WERI-Rb-1 (cell line): ENCODE data around the gene FOXP3.

ENCODE experiments used
- DNase-seq: peaks from one replicate; pipeline ENCODE4 v3.0.0-alpha.2; 2020
- H3K27ac ChIP-seq: fragments of 250-450 bp; sonication (Bioruptor Pico); 2 replicates; pipeline ENCODE4 v1.5.1; 2020; ENCODE audit warnings: mild to moderate bottlenecking, moderate library complexity
- H3K27me3 ChIP-seq: fragments of 250-450 bp; sonication (Bioruptor Pico); 2 replicates; pipeline ENCODE4 v1.5.1; 2021; ENCODE audit warnings: mild to moderate bottlenecking, low read depth, moderate library complexity; ENCODE audit not compliant: insufficient read depth, severe bottlenecking
- H3K36me3 ChIP-seq: fragments of 250-450 bp; sonication (Bioruptor Pico); 2 replicates; pipeline ENCODE4 v1.5.1; 2020; ENCODE audit warnings: mild to moderate bottlenecking, moderate library complexity
- H3K4me3 ChIP-seq: 2 replicates; pipeline ENCODE4 v1.5.1; 2011; ENCODE audit warnings: low read depth, mild to moderate bottlenecking, control low read depth, low read length
- H3K9me3 ChIP-seq: fragments of 250-450 bp; sonication (Bioruptor Pico); 2 replicates; pipeline ENCODE4 v1.5.1; 2021; ENCODE audit warnings: mild to moderate bottlenecking, moderate library complexity; ENCODE audit not compliant: severe bottlenecking
- CTCF ChIP-seq: IDR thresholded peaks from 2 replicates; pipeline ENCODE4 v1.5.1; 2011; ENCODE audit warnings: low read depth, mild to moderate bottlenecking, control low read depth, inconsistent platforms, low read length

The FOXP3 gene

DNA sequence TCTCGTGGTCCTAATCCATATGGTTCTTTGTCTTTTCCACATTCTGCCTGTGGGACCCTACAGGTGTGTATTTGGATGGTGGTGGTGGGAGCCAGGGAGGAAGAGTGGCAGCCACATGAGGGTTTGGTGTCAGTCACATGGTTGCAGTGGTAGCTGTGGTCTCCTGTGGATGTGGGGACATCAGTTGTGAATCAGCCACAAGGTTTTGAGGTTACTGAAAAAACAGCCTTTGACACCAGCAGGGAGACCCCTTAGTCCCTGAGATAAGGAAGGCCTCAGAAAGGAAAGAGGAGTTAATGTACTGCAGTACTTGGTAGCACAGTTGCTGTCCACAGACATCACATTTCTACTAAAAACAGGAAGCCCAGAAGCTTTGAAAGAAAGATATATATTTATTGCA is 23.2 kb upstream of the FOXP3 start:
- H3K27me3 ChIP-seq: peaks cover 28% of the 10 kb centered on the region
- H3K27ac ChIP-seq: no peak overlapping the region
- no peak for DNase-seq
- no peaks in the 10 kb centered on the region for H3K9me3 ChIP-seq
- no peak overlapping the region for H3K4me3 ChIP-seq
- H3K36me3 ChIP-seq: no peaks in the 10 kb centered on the region
- TF ChIP-seq CTCF: no peak

DNA sequence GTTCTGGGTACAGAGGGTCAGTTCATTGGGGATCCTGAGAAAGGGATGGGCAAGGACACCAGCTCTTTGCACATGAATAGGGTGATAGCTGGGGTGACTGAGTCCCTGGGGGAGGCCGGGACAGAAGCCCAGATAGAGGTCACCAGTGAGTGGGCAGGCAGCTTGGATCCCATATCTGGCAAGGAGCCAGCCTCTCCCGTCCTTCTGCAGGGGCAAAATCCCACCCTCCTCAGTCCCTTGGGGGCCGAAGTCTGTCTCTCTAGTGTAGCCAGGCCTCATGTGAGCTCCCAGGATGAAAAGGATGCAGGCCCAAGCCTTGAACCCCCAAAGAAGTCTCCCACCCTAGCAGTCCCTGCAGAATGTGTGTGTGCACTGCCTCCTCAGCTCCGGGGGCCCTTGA is 22.1 kb upstream of the FOXP3 start:
- no peaks in the 10 kb centered on the region for H3K36me3 ChIP-seq
- no peak for DNase-seq
- no peak overlapping the region for H3K27ac ChIP-seq
- H3K4me3 ChIP-seq: no peak overlapping the region
- H3K27me3 ChIP-seq: peaks cover 27% of the 10 kb centered on the region
- no peak for TF ChIP-seq CTCF
- H3K9me3 ChIP-seq: no peaks in the 10 kb centered on the region

- no peak for DNase-seq
- no peak for TF ChIP-seq CTCF
- Histone ChIP-seq H3K9me3 (no peaks in the 10 kb centered on the region), H3K36me3 (no peaks in the 10 kb centered on the region), H3K4me3 (no peak overlapping the region), H3K27ac (no peak overlapping the region), H3K27me3 (peaks cover 23% of the 10 kb centered on the region)
Observed at GRCh38 chrX:49286136-49286535, 21.6 kb upstream of the FOXP3 start.

GRCh38 chrX:49284212-49284611 is 19.7 kb upstream of the FOXP3 start:
- no peaks in the 10 kb centered on the region for H3K9me3 ChIP-seq
- H3K27ac ChIP-seq: no peak overlapping the region
- H3K4me3 ChIP-seq: no peak overlapping the region
- TF ChIP-seq CTCF: no peak
- peaks cover 15% of the 10 kb centered on the region for H3K27me3 ChIP-seq
- DNase-seq: no peak
- H3K36me3 ChIP-seq: no peaks in the 10 kb centered on the region

GRCh38 chrX:49282647-49283011 is 18.1 kb upstream of the FOXP3 start:
- Histone ChIP-seq H3K27ac (no peak overlapping the region), H3K4me3 (no peak overlapping the region), H3K9me3 (no peaks in the 10 kb centered on the region), H3K27me3 (peaks cover 6% of the 10 kb centered on the region), H3K36me3 (no peaks in the 10 kb centered on the region)
- DNase-seq: peak; percentile 46
- TF ChIP-seq CTCF: peak; percentile 38; the same call in 1 of the 2 replicates

DNA sequence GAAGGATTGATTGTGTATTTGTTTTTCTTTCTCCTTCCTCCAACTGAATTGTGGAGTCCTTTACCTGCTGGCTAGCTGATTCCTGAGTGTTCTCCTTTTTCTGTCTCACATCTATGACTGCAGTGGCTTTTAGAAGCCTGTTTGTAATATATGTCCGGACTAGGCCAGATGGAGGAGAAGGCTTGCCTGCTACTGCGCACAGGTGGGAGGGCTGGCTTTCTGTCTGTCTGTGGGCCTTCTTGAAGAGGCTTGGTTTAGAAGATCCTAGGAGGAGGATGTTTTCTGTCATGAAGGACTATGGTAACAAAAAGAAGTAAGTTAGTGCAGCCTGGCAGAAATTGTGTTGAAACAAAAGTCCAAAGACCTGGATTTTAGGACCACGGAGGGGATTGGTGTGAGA is 13.6 kb upstream of the FOXP3 start:
- Histone ChIP-seq H3K27ac (no peak overlapping the region), H3K36me3 (no peaks in the 10 kb centered on the region), H3K9me3 (no peaks in the 10 kb centered on the region), H3K27me3 (peaks cover 8% of the 10 kb centered on the region), H3K4me3 (no peak overlapping the region)
- DNase-seq: no peak
- TF ChIP-seq CTCF: no peak
